SU-DHL-6 (cell line): ENCODE measurements around the gene C1QL1.

Experiments
- H2AFZ ChIP-seq: fragments of 200-600 bp; sonication (generic); 2 replicates; pipeline ENCODE4 v1.6.1; 2014; ENCODE audit warnings: low read depth, mild to moderate bottlenecking, moderate library complexity, mixed read lengths, antibody characterized with exemption, low read length; ENCODE audit not compliant: severe bottlenecking
- H3F3A ChIP-seq: fragments of 200-600 bp; shearing (Covaris generic); 2 replicates; pipeline ENCODE4 v1.6.0; 2016; ENCODE audit warnings: antibody characterized with exemption, mild to moderate bottlenecking; ENCODE audit not compliant: insufficient read depth
- H3K27ac ChIP-seq: fragments of 200-600 bp; sonication (generic); 2 replicates; pipeline ENCODE4 v1.5.1; 2016; ENCODE audit warnings: low read depth, mild to moderate bottlenecking, low read length, moderate library complexity, mixed read lengths
- H3K27me3 ChIP-seq: fragments of 200-600 bp; sonication (generic), shearing (Covaris generic); 2 replicates; pipeline ENCODE4 v1.6.0; 2014; ENCODE audit warnings: mild to moderate bottlenecking, low read length
- H3K36me3 ChIP-seq: fragments of 200-600 bp; sonication (generic); 2 replicates; pipeline ENCODE4 v1.6.1; 2014; ENCODE audit warnings: mild to moderate bottlenecking, low read length, mixed read lengths
- H3K4me2 ChIP-seq: fragments of 300-600, 200-600 bp; shearing (Covaris generic), sonication (generic); 2 replicates; pipeline ENCODE4 v1.6.0; 2014; ENCODE audit warnings: low read length, low read depth, mild to moderate bottlenecking; ENCODE audit not compliant: poor library complexity, severe bottlenecking
- H3K4me3 ChIP-seq: fragments of 200-600 bp; sonication (generic); 2 replicates; pipeline ENCODE4 v1.5.1; 2014; ENCODE audit warnings: antibody characterized with exemption, low read length, mild to moderate bottlenecking, mixed read lengths; ENCODE audit not compliant: insufficient read depth, poor library complexity, severe bottlenecking
- H3K79me2 ChIP-seq: fragments of 200-600 bp; sonication (generic); 2 replicates; pipeline ENCODE4 v1.6.1; 2014; ENCODE audit warnings: mild to moderate bottlenecking, low read length, moderate library complexity; ENCODE audit not compliant: insufficient read depth
- H3K9ac ChIP-seq: fragments of 200-600 bp; sonication (generic); 2 replicates; pipeline ENCODE4 v1.7.0; 2014; ENCODE audit warnings: mild to moderate bottlenecking, low read length
- H3K9me2 ChIP-seq: fragments of 200-600 bp; sonication (generic); replicated peaks from 2 replicates; pipeline ENCODE4 v1.6.1; 2014; ENCODE audit warnings: low read length; ENCODE audit not compliant: insufficient read depth
- H3K9me3 ChIP-seq: fragments of 200-600 bp; sonication (generic); 2 replicates; pipeline ENCODE4 v1.6.1; 2014; ENCODE audit warnings: low read length, mixed read lengths; ENCODE audit not compliant: insufficient read depth
- H4K20me1 ChIP-seq: fragments of 200-600 bp; sonication (generic); 2 replicates; pipeline ENCODE4 v1.6.1; 2014; ENCODE audit warnings: low read depth, mild to moderate bottlenecking, antibody characterized with exemption, low read length, moderate library complexity, mixed read lengths
- CTCF ChIP-seq: fragments of 200-600 bp; sonication (generic); IDR thresholded peaks from one replicate; pipeline ENCODE4 v1.5.1; 2017; ENCODE audit warnings: antibody characterized with exemption, mild to moderate bottlenecking, low read length, moderate library complexity; ENCODE audit not compliant: insufficient read depth, poor library complexity, severe bottlenecking
- EZH2phosphoT487 ChIP-seq: fragments of 200-600 bp; sonication (generic), shearing (Covaris generic); conservative IDR thresholded peaks from 2 replicates; pipeline ENCODE4 v1.6.1; 2018; ENCODE audit warnings: mild to moderate bottlenecking, antibody characterized with exemption, low read length, moderate library complexity, mixed read lengths

The C1QL1 gene

GRCh38 chr17:44981221-44981968 is 13.3 kb upstream of the C1QL1 start:
- Histone ChIP-seq H3K9ac (no peak overlapping the region), H3K4me2 (no peak overlapping the region), H3F3A (no peaks in the 10 kb centered on the region), H4K20me1 (no peaks in the 10 kb centered on the region), H3K79me2 (no peaks in the 10 kb centered on the region), H2AFZ (no peak overlapping the region), H3K27me3 (no peaks in the 10 kb centered on the region), H3K36me3 (no peaks in the 10 kb centered on the region), H3K9me3 (no peaks in the 10 kb centered on the region), H3K9me2 (no peaks in the 10 kb centered on the region), H3K4me3 (no peak overlapping the region), H3K27ac (no peak overlapping the region)
- TF ChIP-seq EZH2phosphoT487, result no peak
- TF ChIP-seq CTCF, result no peak

- H4K20me1 ChIP-seq, result no peaks in the 10 kb centered on the region
- no peak overlapping the region for H2AFZ ChIP-seq
- no peaks in the 10 kb centered on the region for H3K27me3 ChIP-seq
- H3K79me2 ChIP-seq, result no peaks in the 10 kb centered on the region
- no peak overlapping the region for H3K27ac ChIP-seq
- no peaks in the 10 kb centered on the region for H3K9me3 ChIP-seq
- TF ChIP-seq CTCF (no peak), EZH2phosphoT487 (no peak)
- no peak overlapping the region for H3K4me2 ChIP-seq
- no peaks in the 10 kb centered on the region for H3K36me3 ChIP-seq
- H3F3A ChIP-seq, result no peaks in the 10 kb centered on the region
- H3K4me3 ChIP-seq, result no peak overlapping the region
- H3K9ac ChIP-seq, result no peak overlapping the region
- no peaks in the 10 kb centered on the region for H3K9me2 ChIP-seq
Observed at GRCh38 chr17:44979426-44979995, 11.4 kb upstream of the C1QL1 start.

GRCh38 chr17:44978807-44979206 is 10.7 kb upstream of the C1QL1 start:
- Histone ChIP-seq H3K36me3 (no peaks in the 10 kb centered on the region), H3K27ac (no peak overlapping the region), H3K9ac (no peak overlapping the region), H3K27me3 (no peaks in the 10 kb centered on the region), H3K79me2 (no peaks in the 10 kb centered on the region), H2AFZ (no peak overlapping the region), H3K9me3 (no peaks in the 10 kb centered on the region), H4K20me1 (no peaks in the 10 kb centered on the region), H3K4me2 (no peak overlapping the region), H3F3A (no peaks in the 10 kb centered on the region), H3K4me3 (no peak overlapping the region), H3K9me2 (no peaks in the 10 kb centered on the region)
- TF ChIP-seq CTCF, result no peak
- no peak for TF ChIP-seq EZH2phosphoT487
